Islet of Langerhans (tissue), 1 donor: ENCODE data around the gene CD74.
"Not testable (repeated sequence)": the region's sequence is repeated elsewhere in the genome, so short reads cannot be mapped to it uniquely, and the experiment has no call there.

Experiments
- FAIRE-seq: peaks from one replicate; lab custom pipeline; 2011; peaks lifted over from hg19 to GRCh38; lab: Jason Lieb, UNC

Gene CD74

DNA sequence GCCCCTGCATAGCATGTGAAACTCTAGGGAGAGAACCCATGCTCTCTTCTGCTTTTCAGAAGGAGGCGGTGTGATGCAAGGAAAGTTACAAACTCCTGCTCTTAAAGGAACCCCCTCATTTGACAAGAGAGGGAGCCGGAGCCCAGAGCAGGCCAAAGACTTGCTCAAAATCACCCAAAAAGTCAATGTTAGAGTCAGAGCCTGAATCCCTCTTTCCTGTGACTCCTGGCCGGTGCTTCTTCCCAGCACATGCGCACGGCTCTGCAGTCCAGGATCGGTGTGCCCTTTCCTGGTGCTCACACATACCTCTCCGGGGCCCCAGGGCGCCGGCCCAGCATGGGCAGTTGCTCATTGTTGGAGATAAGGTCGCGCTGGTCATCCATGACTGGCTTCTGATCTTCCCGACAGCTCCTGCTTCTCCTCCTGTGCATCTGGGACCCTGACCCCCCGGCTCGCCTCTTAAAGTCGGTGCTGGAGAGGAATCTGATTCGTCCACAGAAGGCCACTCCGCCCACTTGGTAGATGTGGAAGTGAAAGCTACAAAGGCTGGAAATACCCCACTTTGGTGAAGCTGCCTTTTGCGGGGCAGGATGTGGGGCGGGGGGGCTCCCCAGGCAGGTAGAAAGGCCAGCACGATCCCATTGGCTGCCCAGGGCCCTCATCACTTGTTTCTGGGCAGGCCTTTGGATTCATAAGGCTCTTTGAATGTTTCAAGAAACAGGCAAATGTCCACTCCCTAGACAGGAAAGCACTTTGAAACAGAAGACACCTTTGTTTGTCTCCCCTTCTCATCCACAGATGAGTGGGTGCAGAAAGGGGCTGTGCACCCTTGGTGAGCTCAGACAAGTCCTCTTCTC lies at the start of gene CD74:
TSS of gene CD74 (minus strand) at position 592 of the 857 bp plus-strand sequence. CDS start at position 431, 161 bp downstream.
- FAIRE-seq, result no peak

GRCh38 chr5:150461231-150461630 lies 48.5 kb upstream of the CD74 start:
- no peak for FAIRE-seq

DNA sequence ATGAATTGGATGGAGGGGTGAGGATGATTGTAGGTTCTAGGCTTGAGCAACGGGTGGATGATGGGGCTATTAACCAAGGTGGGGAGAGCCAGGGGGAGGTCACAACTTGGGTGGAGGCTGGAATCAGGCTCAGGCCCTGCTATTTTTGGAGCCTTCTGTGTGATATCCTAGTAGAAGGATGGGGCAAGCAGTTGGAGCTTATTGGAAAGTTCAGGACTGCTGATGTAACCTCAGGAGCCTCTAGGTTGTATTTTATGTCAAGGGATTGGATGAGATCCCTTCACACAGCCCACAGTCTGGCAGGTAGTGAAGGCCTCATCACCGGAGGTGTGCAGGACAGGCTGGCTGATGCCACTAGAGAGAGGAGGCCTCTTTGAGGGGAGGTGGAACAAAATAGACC lies 48.1 kb upstream of the CD74 start:
- no peak for FAIRE-seq

DNA sequence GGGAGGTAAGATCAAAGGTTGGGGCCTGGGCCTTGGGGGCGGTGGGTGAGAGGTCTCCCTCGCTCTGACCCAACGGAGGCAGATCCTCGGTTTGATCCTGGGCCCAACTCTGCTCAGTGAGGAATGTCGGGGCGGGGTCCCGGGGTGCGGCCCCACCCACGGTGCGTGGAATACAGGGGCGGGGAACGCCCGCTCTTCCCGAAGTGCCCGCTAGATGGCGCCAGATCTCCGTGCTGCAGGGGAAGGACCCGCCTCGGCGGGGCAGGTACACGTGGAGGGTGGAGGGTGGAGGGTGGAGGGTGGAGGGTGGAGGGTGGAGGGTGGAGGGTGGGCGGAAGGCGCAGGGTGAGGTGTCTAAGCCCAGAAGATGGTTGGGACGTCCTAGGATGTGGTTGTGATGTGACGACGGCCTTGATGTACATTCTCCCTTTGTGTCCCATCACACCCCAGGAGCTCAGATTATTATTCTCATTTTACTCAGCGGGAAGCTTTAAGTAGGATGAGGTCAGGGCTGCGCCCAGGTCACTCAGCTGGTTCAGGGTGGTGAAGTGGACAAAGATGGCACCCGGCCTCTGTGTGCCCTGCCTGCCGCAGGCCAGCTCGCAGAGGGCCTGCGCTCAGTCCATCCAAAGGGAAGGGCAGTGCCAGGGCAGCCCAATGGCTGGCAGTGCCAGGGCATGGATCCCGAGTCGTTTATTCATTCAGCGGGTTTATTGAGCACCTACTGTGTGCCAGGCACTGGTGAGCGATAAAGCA lies 46.3 kb upstream of the CD74 start:
- FAIRE-seq, result no peak

DNA sequence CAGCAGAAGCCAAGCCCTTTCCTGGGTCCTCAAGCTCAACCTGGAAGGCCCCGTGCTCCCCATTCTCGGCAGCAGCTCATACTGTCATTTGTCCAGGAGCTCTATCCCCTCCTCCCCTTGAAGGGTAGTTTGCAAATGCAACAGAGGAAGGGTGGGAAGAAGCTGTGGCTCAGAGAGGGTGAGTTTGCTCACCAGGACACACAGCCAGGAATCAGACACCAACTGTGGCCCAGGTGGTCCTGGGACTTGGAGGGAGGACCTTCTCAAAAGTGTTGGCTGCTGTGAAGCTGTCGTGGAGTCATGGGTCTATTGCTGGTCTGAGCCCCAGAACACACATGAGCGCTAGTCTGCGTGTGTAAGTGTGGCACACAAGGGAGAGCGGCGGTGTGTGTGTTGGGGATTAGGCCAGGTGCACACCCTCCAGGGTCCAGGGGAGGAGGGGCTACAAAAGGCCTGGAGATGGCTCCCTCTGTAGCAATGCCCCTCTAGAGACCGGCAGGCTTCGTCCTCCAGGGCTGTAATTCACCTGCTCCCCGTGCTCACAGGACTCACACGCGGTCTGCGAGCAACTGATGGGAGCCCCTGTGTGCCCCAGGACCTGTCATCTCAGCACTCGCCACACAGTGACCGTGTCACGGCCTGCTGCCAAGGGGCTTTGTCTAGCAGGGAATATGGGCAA lies 45.0 kb upstream of the CD74 start:
- no peak for FAIRE-seq

GRCh38 chr5:150457121-150457520 lies 44.4 kb upstream of the CD74 start:
- no peak for FAIRE-seq

DNA sequence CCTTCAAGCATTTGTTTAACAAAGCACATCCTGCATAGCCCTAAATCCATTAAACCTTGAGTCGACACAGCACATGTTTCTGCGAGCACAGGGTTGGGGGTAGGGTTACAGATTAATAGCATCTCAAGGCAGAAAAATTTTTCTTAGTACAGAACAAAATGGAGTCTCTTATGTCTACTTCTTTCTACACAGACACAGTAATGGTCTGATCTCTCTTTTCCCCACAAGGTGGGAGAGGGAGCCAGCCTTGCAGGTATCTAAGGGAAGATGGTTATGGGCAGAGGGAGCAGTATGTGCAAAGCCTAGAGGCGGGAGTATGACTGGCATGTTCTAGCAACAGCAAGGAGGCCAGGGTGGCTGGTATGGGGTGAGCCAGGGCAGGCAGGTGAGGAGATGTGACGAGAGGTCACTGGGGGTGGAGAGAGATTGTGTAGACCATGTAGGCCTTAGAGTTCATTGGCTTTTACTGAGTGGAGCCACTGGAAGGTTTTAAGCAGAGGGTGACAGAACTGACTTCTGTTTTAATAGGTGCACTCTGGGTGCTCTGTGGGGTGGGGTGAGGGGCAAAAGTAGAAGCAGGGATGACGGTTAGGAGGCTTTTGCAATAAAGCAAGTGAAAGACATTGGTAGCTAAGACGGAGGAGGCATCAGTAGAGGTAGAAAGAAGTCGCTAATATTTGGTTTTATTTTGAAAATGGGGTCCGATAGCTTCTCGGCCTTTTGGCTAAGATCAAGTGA lies 42.0 kb upstream of the CD74 start:
- no peak for FAIRE-seq

GRCh38 chr5:150454027-150454426 lies 41.3 kb upstream of the CD74 start:
- not testable (repeated sequence) for FAIRE-seq

- FAIRE-seq, result no peak
Measured at GRCh38 chr5:150452914-150453313, 40.2 kb upstream of the CD74 start.

DNA sequence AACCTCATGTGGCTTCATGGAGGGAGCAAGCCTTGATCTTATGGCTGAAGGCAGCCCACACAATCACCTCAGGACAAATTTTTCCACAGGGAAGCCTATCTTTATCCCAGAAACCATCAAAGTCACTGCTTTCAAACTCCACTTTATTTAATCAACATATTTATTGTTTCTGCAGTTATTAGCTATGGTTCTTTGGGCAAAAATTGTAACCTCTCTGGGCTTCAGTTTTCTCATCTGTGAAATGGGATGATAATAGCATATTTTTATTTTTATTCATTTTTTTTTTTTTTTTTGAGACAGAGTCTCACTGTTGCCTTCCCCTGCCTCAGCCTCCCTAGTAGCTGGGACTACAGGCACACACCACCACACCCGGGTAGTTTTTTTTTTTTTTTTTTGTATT lies 38.9 kb upstream of the CD74 start:
- FAIRE-seq, result no peak

DNA sequence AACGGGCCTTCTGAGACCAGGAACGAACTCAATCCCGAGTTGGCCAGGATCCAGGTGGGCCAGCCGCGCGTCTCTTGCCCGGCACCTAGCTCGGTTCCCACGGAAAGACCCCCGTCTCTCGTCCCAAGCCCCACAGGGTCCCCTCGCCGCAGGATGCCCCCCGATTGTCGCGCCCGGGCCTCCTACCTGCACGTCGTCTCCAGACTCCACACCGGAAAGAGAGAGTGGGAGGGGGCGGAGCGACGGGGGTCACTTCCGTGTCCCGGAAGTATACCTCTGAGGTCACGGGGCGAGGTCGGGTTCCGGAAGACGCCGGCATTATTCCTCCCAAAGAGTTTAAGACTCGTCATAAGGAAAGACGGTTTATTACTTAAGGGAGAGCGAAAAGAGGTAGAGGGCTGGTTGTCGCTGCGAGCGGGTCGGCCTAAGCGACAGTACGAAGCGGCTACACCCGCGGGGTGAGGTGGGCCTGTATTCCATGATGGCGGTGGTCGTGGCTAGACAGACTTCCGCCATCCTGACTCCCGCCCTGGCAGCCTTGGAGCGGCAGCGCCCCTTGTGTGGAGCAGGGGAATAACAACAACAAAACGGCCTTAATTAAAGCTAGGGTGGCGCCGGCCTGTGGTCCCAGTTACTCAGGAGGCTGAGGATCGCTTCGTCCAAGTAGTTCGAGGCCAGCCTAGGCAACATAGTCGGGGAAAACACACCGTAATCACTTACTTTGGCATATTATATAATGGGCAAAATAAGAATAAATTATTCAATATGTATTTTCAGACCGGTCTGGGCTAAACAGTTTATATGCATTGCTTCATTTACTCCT lies 37.0 kb upstream of the CD74 start, which contains the start of gene RPS14:
TSS of gene RPS14 (minus strand) at position 223 of the 823 bp plus-strand sequence. CDS start 2,006 bp downstream, outside the sequence.
- FAIRE-seq, result no peak

DNA sequence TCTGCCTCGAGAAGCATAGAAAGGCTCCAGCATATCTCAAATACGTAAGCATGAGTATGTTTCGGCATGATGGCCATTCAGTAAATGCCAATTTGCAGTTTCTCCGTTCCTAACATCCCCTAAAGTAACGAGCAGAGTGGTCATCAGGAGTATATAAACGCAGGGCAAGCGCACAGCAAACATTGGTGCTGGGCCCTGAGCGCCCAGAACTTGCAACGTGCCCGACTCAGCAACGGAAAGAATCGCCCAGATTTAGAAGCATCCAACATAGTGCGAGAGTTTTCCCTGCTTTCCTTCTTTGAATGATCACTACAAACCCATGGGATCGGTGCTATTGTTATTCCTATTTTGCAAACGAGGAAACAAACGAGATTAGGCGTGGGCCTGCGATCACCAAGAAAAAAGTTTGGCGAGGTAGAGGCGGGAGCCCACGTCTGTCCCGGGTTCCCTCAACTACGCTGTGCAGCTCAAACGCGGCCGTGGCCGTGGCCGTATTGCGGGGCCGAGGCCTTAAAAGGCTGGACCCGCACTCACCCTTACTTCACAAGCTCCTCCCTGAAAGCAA lies 36.3 kb upstream of the CD74 start:
- FAIRE-seq, result no peak

- FAIRE-seq, result no peak
Measured at GRCh38 chr5:150448334-150448733, 35.6 kb upstream of the CD74 start.

DNA sequence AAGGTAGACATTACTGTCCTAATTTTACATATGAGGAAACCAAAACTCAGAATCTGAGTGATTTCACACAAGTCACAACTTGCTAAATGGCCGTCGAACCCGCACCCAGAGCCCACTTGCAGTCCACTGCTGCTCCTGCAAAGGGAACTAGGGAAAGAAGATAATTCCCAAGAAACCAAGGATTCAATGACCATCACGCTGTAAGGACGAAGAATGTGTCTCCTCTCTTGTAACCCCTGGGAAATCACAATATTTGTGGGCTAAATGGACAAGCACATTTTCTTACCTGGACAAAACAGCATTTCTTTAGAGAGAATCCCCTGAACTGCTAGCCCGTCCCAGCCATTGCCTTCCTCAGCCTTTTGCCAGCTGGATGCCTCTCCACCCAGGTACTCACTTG lies 34.5 kb upstream of the CD74 start:
- no peak for FAIRE-seq

DNA sequence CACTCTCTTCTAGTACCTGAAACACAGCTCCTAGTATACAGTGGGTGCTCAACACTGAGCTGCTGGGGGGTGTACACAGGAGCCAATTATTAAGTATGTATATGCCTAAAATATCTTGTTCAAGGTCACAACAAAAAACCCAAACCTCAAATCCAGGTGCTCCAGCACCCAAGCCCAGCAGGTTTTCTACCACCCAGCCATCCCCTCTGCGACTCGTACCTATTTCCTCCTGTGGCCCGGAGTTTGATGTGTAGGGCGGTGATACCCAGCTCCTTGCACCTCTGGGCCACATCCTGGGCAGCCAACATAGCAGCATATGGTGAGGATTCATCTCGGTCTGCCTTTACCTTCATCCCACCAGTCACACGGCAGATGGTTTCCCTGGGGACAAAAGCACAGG lies 33.9 kb upstream of the CD74 start:
- FAIRE-seq, result no peak

- no peak for FAIRE-seq
Measured at GRCh38 chr5:150446088-150446487, 33.4 kb upstream of the CD74 start.

- FAIRE-seq, result no peak
Measured at GRCh38 chr5:150444770-150445169, 32.1 kb upstream of the CD74 start.

- FAIRE-seq, result no peak
Measured at GRCh38 chr5:150443242-150444075, 30.7 kb upstream of the CD74 start.

GRCh38 chr5:150442699-150443080 lies 30.0 kb upstream of the CD74 start:
- FAIRE-seq, result no peak
